ENCODE results near the gene PCP4L1.
"Not testable (repeated sequence)": the region's sequence is repeated elsewhere in the genome, so short reads cannot be mapped to it uniquely, and the experiment has no call there.

Gene PCP4L1

GRCh38 chr1:161314201-161314981, 55.8 kb downstream of the PCP4L1 start, which contains the start of gene SDHC:
Gene SDHC (plus strand): TSS chr1:161314381. CDS start chr1:161314406, 25 bp downstream.
- DNase-seq (ENCODE audit: low read depth, low spot score), result peak; percentile 79

DNA sequence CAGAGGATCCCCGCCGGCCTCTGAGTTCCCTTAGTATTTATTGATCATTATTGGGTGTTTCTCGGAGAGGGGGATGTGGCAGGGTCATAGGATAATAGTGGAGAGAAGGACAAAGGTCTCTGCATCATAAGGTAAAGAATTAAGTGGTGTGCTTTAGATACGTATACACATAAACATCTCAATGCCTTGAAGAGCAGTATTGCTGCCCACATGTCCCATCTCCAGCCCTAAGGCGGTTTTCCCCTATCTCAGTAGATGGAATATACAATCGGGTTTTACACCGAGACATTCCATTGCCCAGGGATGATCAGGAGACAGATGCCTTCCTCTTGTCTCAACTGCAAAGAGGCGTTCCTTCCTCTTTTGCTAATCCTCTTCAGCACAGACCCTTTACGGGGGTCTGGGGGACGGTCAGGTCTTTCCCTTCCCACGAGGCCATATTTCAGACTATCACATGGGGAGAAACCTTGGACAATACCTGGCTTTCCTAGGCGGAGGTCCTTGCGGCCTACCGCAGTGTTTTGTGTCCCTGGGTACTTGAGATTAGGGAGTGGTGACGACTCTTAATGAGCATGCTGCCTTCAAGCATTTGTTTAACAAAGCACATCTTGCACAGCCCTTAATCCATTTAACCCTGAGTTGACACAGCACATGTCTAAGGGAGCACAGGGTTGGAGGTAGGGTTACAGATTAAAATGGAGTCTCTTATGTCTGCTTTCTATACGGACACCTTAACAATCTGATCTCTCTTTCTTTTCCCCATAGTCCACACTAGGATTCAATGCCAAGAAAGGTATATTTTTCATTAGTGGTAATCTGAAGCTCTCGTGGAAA, 57.5 kb downstream of the PCP4L1 start:
- DNase-seq (ENCODE audit: low read depth, low spot score), result not testable (repeated sequence)

- DNase-seq (ENCODE audit: low read depth, low spot score), result no peak
Measured at GRCh38 chr1:161324020-161324419, 65.5 kb downstream of the PCP4L1 start.

DNA sequence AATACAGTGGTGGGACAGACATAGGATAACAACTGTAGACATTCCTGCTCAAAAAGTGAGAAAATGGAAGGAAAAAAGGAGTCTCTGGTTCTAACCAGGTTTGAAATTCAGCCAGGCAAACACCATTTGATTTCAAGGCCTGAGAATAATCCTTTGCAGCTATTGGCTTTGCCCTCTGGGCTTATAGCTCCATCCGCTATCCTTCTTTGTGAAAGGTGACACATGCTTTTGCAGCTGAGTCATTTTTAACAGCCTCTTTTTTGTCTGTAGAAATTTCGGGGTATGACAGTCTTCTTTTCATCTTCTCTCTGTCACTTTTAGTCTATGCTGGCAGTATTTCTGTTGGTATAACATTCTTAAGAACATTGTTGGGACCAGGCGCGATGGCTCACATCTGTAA, 71.8 kb downstream of the PCP4L1 start:
- no peak for DNase-seq (ENCODE audit: low read depth, low spot score)

- DNase-seq (ENCODE audit: low read depth, low spot score), result no peak
Measured at GRCh38 chr1:161333166-161333565, 74.6 kb downstream of the PCP4L1 start.

Measured in iPS DF 19.7 (cell line).